B cell (primary cell): ENCODE results near the gene CNGA3. TPM values are rescaled to one million over a fixed set of nuclear protein-coding genes. Genes with fewer than 3 reads are reported as not detected.

ENCODE experiments used
- ATAC-seq: fragments of 200-7000 bp; cut with Tn5 transposase; one replicate; pipeline ENCODE4 v1.10.0; 2021; ENCODE audit warnings: low read depth, mild to moderate bottlenecking, moderate number of reproducible peaks, moderate library complexity
- CTCF ChIA-PET: fragments of 350-600 bp; sonication (Branson Sonifier 250); formaldehyde crosslinking; loops from one replicate; lab custom pipeline; 2021; ENCODE audit warnings: antibody characterized with exemption, inconsistent platforms; lab: Charles Lee
- POLR2A ChIA-PET: fragments of 350-600 bp; sonication (Branson Sonifier 250); formaldehyde crosslinking; loops from one replicate; lab custom pipeline; 2021; ENCODE audit warnings: antibody characterized with exemption; lab: Charles Lee
- DNase-seq: peaks from one replicate; pipeline ENCODE4 v3.0.0; 2013
- H2AFZ ChIP-seq: 2 replicates; pipeline ENCODE4 v1.6.1; 2012; ENCODE audit warnings: mild to moderate bottlenecking, low read depth, low read length; ENCODE audit not compliant: insufficient read depth, poor library complexity, severe bottlenecking
- H3K27ac ChIP-seq, 2 donors: 1 replicate in 1 of 2; 2 replicates in 1 of 2; pipeline ENCODE4 v1.5.1; 2012 to 2013; ENCODE audit warnings: low read length in 2 of 2, mild to moderate bottlenecking in 2 of 2, moderate library complexity in 1 of 2
- H3K27me3 ChIP-seq, 4 experiments: fragments of 200-600 bp in 1 of 4; sonication (generic) in 1 of 4; replicated peaks in 1 of 4; 1 replicate in 2 of 4; 2 replicates in 2 of 4; pipeline versions ENCODE4 v1.6.1 to v1.7.0; 2013 to 2016; ENCODE audit warnings: low read length in 3 of 4, mild to moderate bottlenecking in 2 of 4, mixed read lengths in 1 of 4, moderate library complexity in 1 of 4; ENCODE audit not compliant: insufficient read depth in 4 of 4, control insufficient read depth in 3 of 4; ENCODE audit errors: control extremely low read depth in 1 of 4
- H3K36me3 ChIP-seq, 2 experiments: replicated peaks in 1 of 2; 1 replicate in 1 of 2; 2 replicates in 1 of 2; pipeline versions ENCODE4 v1.6.1 to v1.7.1; 2013; ENCODE audit warnings: low read length in 1 of 2; ENCODE audit not compliant: insufficient read depth in 2 of 2, control insufficient read depth in 1 of 2; ENCODE audit errors: control extremely low read depth in 1 of 2, extremely low read depth in 1 of 2
- H3K4me1 ChIP-seq, 2 donors: fragments of 200-600 bp in 1 of 2; sonication (generic) in 1 of 2; 1 replicate in 1 of 2; 2 replicates in 1 of 2; pipeline versions ENCODE4 v1.5.1 to v1.6.1; 2013 to 2017; ENCODE audit warnings: low read length in 2 of 2; ENCODE audit not compliant: control insufficient read depth in 2 of 2, insufficient read depth in 2 of 2
- H3K4me2 ChIP-seq: replicated peaks from 2 replicates; pipeline ENCODE3; 2012; ENCODE audit warnings: mild to moderate bottlenecking, low read depth, low read length; ENCODE audit not compliant: poor library complexity, severe bottlenecking
- H3K4me3 ChIP-seq, 5 experiments: fragments of 200-600 bp in 1 of 5; sonication (generic) in 1 of 5; 1 replicate in 3 of 5; 2 replicates in 2 of 5; pipeline versions ENCODE4 v1.5.1 to v1.7.0; 2011 to 2016; ENCODE audit warnings: low read length in 4 of 5, mild to moderate bottlenecking in 4 of 5, low read depth in 2 of 5, control low read depth in 1 of 5, moderate library complexity in 1 of 5; ENCODE audit not compliant: insufficient read depth in 1 of 5; ENCODE audit errors: control extremely low read depth in 1 of 5, extremely low read depth in 1 of 5
- H3K79me2 ChIP-seq: fragments of 200-600 bp; sonication (generic); one replicate; pipeline ENCODE4 v1.6.0; 2016; ENCODE audit warnings: low read length; ENCODE audit not compliant: control insufficient read depth, insufficient read depth
- H3K9ac ChIP-seq: fragments of 200-600 bp; sonication (generic); 2 replicates; pipeline ENCODE4 v1.6.1; 2017; ENCODE audit warnings: mild to moderate bottlenecking, low read length, moderate library complexity
- H3K9me3 ChIP-seq, 3 donors: one replicate each; pipeline versions ENCODE4 v1.6.1 to v1.7.1; 2013; ENCODE audit warnings: low read length in 2 of 3; ENCODE audit not compliant: control insufficient read depth in 2 of 3, insufficient read depth in 1 of 3; ENCODE audit errors: control extremely low read depth in 1 of 3
- H4K20me1 ChIP-seq: 2 replicates; pipeline ENCODE4 v1.6.0; 2012; ENCODE audit warnings: mild to moderate bottlenecking, low read length; ENCODE audit not compliant: insufficient read depth, control insufficient read depth, poor library complexity, severe bottlenecking
- H3K27ac Mint-ChIP-seq: one replicate; pipeline ENCODE4 v1.8.0; 2021; ENCODE audit warnings: mixed read lengths
- H3K27me3 Mint-ChIP-seq: one replicate; pipeline ENCODE4 v1.8.0; 2021; ENCODE audit warnings: mixed read lengths
- H3K4me1 Mint-ChIP-seq: one replicate; pipeline ENCODE4 v1.8.0; 2021; ENCODE audit warnings: mixed read lengths
- H3K4me3 Mint-ChIP-seq: one replicate; pipeline ENCODE4 v1.8.0; 2021; ENCODE audit warnings: mixed read lengths
- H3K9me3 Mint-ChIP-seq: one replicate; pipeline ENCODE4 v1.8.0; 2022; ENCODE audit warnings: mixed read lengths; ENCODE audit not compliant: insufficient read depth
- EZH2 ChIP-seq: IDR thresholded peaks from 2 replicates; pipeline ENCODE4 v1.6.1; 2012; ENCODE audit warnings: borderline replicate concordance, low read depth, mild to moderate bottlenecking, moderate library complexity, low read length; ENCODE audit not compliant: insufficient read depth, poor library complexity, severe bottlenecking
- WGBS: methylation state at CpG from one replicate; pipeline ENCODE4 v1.1.5; 2013; ENCODE audit warnings: missing lambda C conversion rate; ENCODE audit not compliant: insufficient coverage; 5-methylcytosine and 5-hydroxymethylcytosine counted together
- intact Hi-C: fragments of 100-400 bp; cut with micrococcal nuclease; formaldehyde crosslinking; loops from one replicate; pipeline ENCODE4 v1.10.0; 2022
- polyA plus RNA-seq: library from polyadenylated mRNA; depleted of rRNA; stranded (reverse); fragments of >200 nt; gene quantifications from 2 replicates; pipeline ENCODE4 v1.2.3, GENCODE V29; 2012
- total RNA-seq, 2 donors: library from RNA; stranded (reverse); fragments of 120-200 nt in 1 of 2; gene quantifications; 1 replicate in 1 of 2; 2 replicates in 1 of 2; pipeline versions ENCODE4 v1.2.3 to v1.2.4, GENCODE V29; 2013 to 2022
- TF ChIP-seq, protein P1 (sequence below): fragments of 200-600 bp; IDR thresholded peaks from one replicate; pipeline ENCODE4 v1.8.0; 2022; ENCODE audit warnings: antibody characterized with exemption, mild to moderate bottlenecking

Gene CNGA3
- total and polyA plus RNA-seq, 2 donors (not counting 1 experiment from before 2014, with no cell fraction given), result not detected

DNA sequence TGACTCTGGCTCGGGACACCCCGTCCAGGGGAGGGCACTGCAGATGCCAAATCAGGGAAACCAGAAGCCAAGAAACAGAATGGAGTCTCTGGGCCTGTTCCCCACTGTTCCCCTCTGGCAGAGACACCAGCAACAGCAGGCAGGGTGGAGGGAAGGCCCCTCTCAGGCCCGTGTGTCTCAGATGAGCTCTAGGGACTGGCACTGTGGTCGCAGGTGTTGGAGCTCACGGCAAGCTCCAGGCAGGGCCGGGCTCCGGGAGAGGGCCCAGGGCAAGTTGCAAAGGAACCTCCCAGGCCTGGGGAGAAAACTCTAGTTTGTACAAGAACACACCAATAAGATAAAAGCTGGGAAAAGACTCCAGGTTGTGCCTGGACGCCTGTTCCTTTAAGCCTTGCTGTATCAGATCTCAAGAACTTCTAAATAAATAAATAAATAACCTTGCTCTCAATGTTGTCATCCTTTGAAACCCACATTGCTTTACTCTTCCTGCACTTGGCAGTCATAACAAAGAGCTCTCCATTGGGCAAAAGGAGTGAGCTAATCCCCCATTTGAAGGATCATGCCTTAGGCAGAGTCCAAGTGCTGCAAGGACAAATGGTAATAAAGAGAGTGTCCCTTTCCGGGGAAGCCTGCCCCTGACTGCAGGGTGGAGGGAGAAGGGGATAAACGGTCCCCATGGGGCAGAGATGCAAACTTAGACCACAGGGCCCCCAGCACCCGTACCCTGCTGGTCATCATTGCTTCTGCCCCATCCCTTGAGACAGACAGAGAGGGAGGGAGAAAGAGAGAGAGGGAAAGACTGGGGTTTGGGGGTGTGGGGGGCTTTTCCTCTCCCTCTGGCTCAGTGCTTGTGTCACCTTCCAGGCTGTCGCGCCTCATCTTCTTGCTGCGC lies 33.3 kb downstream of the CNGA3 start:
- ChIA-PET CTCF (interaction anchor here (0.7 to 1.7 kb wide), 2 partner anchors 572 to 639 kb away, joined by 3 to 4 read pairs; no protein-coding TSS in a partner anchor), POLR2A (no interaction called here)
- no peak overlapping the region for H3K4me3 ChIP-seq
- no peak overlapping the region for H2AFZ ChIP-seq
- Mint-ChIP-seq H3K27me3 (peaks cover 34% of the 10 kb centered on the region), H3K4me1 (no peaks in the 10 kb centered on the region), H3K27ac (no peak overlapping the region), H3K4me3 (no peak overlapping the region), H3K9me3 (no peaks in the 10 kb centered on the region)
- no peaks in the 10 kb centered on the region for H4K20me1 ChIP-seq
- no peak overlapping the region for H3K4me2 ChIP-seq
- intact Hi-C loops, result loop anchor here (10.0 kb wide), 1 partner anchor 785 kb away; no protein-coding TSS in a partner anchor
- H3K9ac ChIP-seq, result no peak overlapping the region
- H3K36me3 ChIP-seq, result no peaks in the 10 kb centered on the region
- H3K79me2 ChIP-seq, result no peaks in the 10 kb centered on the region
- 86% methylated on average over 13 of the region's 14 CpGs for WGBS
- ATAC-seq (no peak), DNase-seq (no peak)
- no peaks in the 10 kb centered on the region for H3K9me3 ChIP-seq
- H3K4me1 ChIP-seq, result no peaks in the 10 kb centered on the region
- no peak overlapping the region for H3K27ac ChIP-seq
- H3K27me3 ChIP-seq, result peaks cover 0 to 17% (median 1%) of the 10 kb centered on the region in 4 experiments
- TF ChIP-seq, protein P1, sequence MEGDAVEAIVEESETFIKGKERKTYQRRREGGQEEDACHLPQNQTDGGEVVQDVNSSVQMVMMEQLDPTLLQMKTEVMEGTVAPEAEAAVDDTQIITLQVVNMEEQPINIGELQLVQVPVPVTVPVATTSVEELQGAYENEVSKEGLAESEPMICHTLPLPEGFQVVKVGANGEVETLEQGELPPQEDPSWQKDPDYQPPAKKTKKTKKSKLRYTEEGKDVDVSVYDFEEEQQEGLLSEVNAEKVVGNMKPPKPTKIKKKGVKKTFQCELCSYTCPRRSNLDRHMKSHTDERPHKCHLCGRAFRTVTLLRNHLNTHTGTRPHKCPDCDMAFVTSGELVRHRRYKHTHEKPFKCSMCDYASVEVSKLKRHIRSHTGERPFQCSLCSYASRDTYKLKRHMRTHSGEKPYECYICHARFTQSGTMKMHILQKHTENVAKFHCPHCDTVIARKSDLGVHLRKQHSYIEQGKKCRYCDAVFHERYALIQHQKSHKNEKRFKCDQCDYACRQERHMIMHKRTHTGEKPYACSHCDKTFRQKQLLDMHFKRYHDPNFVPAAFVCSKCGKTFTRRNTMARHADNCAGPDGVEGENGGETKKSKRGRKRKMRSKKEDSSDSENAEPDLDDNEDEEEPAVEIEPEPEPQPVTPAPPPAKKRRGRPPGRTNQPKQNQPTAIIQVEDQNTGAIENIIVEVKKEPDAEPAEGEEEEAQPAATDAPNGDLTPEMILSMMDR, result no peak
- no peak for TF ChIP-seq EZH2

DNA sequence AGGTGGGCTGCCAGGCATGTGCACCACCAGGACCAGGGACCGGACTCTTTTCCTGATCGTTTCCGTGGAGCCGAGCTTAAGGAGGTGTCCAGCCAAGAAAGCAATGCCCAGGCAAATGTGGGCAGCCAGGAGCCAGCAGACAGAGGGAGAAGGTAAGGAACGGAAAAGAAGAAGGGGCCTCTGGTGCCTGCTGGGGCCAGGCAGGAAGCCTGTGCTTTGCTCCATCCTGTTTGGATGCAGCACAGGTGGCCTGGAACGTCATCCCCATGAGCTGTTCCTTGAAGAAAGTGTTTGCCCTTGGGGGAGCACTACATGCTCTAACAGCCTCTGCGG lies 33.9 kb downstream of the CNGA3 start:
- Histone ChIP-seq H3K79me2 (no peaks in the 10 kb centered on the region), H3K9me3 (no peaks in the 10 kb centered on the region), H3K4me1 (peaks cover 0 to 2% of the 10 kb centered on the region in 2 donors), H3K36me3 (no peaks in the 10 kb centered on the region), H3K4me2 (no peak overlapping the region), H3K27me3 (peaks cover 0 to 12% (median 1%) of the 10 kb centered on the region in 4 experiments), H3K27ac (no peak overlapping the region), H3K9ac (no peak overlapping the region), H4K20me1 (no peaks in the 10 kb centered on the region), H2AFZ (no peak overlapping the region), H3K4me3 (no peak overlapping the region)
- no peak for TF ChIP-seq EZH2
- TF ChIP-seq, protein P1, result no peak
- WGBS, result 79% methylated on average over 7 of the region's 7 CpGs
- DNase-seq (no peak), ATAC-seq (no peak)
- no peaks in the 10 kb centered on the region for H3K9me3 Mint-ChIP-seq
- no peaks in the 10 kb centered on the region for H3K4me1 Mint-ChIP-seq
- H3K27ac Mint-ChIP-seq, result no peak overlapping the region
- CTCF ChIA-PET, result interaction anchor here (0.7 kb wide), 1 partner anchor 573 kb away, joined by 3 read pairs; no protein-coding TSS in a partner anchor
- POLR2A ChIA-PET, result no interaction called here
- H3K27me3 Mint-ChIP-seq, result peaks cover 29% of the 10 kb centered on the region
- intact Hi-C loops, result loop anchor here (10.0 kb wide), 1 partner anchor 785 kb away; no protein-coding TSS in a partner anchor
- no peak overlapping the region for H3K4me3 Mint-ChIP-seq
